ENCODE measurements around the gene IGFL1.
"Not testable (repeated sequence)": the region's sequence is repeated elsewhere in the genome, so short reads cannot be mapped to it uniquely, and the experiment has no call there.

IGFL1 gene
- total RNA-seq, result 0 reads per million in 2 donors

DNA sequence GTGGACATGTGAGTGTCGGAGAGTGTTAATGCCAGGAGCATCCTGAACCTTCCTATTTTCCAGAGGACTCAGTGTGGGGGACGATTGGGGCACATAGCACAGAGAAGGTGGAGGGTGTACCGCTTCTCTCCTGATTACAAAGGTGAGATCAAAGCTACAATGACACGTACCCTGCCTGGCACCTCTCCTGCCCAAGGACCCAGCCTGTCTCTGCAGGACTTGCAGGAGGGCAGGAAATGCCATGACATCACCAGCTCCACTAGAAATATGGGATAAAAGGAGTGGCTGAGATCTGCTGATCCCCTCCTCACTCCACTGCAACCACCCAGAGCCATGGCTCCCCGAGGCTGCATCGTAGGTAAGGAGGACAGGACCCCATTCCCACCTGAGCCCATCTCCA is at the start of gene IGFL1:
Gene IGFL1, plus strand, starts transcription at position 301 of the 400 bp plus-strand sequence. Its CDS starts 33 bp downstream, at position 334.
- DNase-seq, result no peak

DNA sequence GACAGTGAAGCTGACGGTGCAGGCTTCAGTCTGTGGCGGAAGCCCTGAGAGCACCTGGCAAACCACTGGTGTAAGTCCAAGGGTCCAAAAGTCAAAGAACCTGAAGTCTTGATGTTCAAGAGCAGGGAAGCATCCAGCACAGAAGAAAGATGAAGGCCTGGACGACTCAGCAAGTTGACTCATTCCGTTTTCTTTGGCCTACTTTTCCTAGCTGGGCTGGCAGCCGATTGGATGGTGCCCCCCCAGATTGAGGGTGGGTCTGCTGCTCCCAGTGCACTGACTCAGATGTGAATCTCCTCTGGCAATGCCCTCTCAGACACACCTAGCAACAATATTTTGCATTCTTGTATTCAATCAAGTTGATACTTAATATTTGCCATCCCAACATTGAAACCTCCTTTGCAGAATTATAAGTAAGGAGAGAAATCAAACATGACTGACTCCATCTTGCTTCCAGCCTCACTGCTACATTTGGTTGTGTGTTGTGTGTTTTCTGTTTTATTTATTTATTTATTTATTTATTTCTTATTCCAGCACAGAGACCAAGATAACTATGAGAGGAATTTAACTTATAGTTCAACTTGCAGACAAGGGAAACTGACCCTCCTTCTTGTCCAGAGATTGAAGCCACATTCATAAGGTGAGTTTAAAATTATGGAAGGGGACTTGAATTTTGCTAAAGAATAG is 48.7 kb upstream of the IGFL1 start:
- no peak for DNase-seq

DNA sequence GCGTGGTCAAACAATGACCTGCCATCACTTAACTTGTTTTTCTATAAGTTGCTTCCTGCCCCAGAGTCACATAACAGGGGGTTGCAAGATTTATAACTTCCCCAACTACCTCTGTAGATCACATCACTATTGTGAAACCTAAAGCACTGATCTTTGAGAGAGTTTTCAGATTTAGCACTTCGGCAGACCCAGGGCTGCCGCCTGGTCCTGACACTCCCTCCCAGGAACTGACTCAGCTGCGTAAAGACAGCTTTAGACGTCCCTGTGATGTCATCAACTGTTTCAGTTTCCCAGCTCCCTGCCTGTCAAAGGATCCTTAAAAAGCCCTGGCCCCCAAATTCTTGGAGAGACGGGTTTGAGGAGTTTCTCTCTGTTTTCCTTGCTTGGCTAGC is 48.2 kb upstream of the IGFL1 start:
- no peak for DNase-seq

DNA sequence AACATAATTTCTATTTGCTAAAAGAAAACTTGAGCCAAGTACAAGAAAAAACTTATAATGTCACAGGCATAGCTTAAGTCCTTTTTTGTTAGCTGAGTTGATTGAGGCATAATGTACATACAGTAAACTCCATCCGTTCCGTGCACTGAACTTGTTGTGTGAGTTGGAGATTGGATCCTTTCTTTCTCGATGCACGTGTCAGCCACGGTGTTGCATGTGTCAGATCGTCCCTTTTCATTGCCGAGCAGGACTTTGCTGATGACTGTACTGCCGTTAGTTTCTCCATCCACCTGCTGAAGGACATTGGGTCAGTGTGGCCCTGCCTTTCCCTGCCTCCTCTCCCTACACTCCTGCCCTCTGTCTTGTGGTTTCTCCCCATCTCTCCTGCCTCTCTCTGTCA is 47.1 kb upstream of the IGFL1 start:
- no peak for DNase-seq

DNA sequence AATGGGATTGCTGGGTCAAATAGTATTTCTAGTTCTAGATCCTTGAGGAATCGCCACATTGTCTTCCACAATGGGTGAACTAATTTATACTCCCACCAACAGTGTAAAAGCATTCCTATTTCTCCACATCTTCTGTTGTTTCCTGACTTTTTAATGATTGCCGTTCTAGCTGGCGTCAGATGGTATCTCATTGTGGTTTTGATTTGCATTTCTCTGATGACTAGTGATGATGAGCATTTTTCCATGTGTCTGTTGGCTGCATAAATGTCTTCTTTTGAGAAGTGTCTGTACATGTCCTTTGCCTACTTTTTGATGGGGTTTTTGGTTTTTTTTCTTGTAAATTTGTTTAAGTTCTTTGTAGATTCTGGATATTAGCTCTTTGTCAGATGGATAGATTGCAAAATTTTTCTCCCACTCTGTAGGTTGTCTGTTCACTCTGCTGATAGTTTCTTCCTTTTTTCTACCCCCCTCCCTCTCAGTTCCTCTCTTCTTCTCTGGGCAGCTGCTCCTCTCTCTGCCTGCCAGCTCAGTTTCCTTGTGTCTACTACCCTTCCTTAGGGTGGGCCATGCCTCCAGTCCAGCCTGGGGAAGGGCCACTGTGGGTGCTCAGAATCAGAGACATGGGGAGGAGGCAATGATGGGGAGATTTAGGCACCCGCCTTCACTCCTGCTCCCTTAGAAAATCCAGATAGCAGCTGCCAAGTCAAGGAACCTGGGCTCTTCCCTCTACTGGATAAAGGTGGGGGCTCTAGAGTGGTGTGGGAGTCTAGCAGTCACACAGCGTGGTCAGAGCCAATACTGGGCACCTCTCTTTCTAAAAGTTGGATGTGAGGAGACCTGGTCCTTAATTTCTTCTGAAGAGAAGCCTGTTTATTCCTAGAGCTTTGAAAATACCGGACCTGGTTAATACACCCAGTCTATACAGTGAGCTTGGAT is 44.5 kb upstream of the IGFL1 start:
- DNase-seq, result not testable (repeated sequence)

DNA sequence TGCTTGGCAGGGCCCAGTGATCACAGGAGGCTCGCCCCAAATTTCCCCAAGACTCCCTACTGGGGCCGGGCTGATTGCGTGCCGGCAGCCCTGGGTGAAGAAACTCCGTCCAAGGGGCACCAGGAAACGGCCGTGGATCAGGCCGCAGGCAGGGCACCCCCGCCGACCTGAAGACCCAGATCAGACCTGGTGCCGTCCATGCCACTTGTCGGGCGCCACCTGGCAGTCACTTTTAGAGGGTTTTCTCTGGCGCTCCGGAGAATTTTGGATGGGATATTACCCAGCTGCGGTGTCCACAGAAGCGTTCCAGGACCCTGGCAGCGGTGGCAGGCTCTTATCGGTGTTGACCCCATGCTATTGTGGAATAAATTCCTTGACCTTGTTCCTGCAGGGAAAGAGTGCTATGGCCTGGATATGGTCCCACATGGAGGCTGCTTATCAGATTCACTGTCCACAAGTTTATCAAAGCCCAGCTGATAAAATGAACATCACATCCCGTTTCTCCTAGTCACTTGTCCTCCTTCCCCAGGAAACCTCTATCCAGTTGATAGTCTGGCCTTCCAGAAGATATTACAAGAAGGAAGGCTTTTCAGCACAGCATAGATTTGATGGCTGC is 43.3 kb upstream of the IGFL1 start:
- no peak for DNase-seq

DNA sequence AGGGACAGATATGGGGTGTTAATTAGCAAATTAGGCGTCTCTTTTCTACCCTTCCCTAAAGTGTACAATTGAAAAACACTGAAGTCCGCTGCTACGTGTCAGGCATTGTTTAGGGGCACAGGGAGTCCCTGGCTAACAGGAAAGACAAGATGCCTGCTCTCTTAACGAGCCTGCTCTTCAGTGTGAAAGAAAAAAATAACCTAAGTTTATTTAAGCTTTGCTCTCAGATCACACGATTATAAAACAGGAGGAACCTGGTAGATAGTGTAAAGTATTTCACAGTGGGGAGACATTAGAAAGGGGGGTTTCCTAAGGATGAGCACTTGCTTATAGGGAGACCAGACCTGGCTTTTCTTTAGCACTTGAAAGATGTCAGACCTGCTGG is 42.8 kb upstream of the IGFL1 start:
- DNase-seq, result no peak

DNA sequence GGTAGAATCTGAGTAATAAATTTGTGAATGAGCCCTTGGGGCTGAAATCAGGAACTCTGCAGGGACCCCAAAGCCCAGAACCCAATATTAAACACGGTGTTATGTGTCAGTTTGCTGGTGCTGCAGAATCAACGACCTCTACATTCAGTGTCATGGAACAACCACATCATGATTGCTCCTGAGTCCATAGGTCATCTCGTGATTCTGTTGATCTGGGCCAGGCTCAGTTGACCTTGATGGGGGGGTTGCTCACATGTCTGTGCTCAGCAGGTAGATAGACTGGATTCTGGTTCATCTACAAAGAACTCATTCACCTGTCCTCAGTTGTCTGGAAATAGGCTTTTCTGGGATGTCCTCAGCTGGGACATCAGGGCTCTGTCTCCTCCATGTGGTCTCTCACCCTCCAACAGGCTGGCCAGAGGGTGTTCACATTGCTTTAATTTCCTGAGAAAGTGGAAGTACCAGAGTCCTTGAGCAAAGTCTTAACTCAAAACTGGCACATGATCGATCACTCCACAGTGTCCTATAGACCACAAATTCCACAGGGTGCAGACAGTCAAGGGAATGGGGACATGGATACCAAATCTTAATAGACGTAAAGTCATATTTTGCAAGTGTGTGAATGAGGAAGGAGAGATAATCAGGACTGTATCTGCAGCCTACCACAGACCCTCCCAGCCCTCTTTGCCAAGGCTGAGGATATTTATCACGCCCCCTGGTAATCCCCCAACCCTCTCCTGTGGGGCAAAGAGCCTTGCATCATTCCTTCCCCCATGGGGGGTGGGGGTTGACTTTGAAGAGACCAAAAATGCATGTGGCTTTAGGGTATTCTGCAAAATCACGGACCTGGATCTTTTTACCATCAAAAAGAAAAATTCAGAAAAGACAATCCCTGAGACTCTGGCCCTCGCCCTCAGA is 39.3 kb upstream of the IGFL1 start:
- no peak for DNase-seq

DNA sequence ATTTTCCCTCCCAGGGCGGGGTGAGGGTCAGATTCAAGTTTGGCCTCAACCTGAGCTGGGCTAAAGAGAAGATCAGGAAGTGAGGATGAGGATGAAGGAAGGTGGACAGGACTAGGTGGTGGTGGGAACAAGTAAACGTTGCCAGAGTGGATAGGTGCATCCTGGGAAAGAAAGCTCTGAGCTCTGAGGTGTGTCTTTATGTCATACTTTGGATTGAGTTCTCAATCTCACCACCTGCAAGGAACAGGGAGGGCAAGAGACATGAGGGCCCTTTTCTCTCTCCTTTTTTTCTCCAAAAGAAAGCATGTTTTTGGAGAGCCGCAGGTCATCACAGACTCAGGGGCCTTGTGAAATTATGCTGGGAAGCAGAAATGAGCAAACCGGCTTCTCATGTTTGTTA is 38.2 kb upstream of the IGFL1 start:
- no peak for DNase-seq

DNA sequence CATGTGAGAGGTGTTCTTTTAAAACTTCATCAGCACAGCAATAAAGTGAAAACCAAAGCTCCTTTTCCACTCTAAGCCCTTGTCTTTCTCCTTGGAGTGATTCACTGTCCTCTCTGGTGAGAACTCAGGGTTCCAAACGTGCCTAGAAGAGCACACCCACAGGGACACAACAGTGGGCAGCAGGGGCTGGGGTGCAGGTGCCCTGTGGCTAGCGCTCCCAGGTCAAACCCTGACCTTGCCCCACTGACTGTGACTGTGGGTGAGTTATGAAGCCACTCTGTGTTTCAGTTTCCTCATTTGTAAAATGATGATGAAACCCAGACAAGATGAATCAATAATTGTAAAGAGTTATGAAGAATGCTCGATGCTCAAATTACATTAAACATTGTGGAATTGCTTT is 37.6 kb upstream of the IGFL1 start:
- DNase-seq, result no peak

DNA sequence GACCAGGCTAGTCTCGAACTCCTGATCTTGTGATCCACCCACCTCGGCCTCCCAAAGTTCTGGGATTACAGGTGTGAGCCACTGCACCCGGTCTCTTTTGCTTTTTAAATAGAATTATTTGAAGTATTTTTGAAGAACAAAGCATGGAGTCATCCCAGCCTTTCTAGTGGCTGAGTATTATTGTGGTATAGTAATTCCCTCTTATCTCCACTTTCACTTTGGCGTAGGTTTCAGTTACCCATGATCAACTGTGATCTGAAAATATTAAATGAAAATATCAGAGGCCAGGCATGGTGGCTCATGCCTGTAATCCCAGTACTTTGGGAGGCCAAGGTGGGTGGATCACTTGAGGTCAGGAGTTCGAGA is 36.9 kb upstream of the IGFL1 start:
- peak in 1 of 5 experiments; percentile 51 for DNase-seq

DNA sequence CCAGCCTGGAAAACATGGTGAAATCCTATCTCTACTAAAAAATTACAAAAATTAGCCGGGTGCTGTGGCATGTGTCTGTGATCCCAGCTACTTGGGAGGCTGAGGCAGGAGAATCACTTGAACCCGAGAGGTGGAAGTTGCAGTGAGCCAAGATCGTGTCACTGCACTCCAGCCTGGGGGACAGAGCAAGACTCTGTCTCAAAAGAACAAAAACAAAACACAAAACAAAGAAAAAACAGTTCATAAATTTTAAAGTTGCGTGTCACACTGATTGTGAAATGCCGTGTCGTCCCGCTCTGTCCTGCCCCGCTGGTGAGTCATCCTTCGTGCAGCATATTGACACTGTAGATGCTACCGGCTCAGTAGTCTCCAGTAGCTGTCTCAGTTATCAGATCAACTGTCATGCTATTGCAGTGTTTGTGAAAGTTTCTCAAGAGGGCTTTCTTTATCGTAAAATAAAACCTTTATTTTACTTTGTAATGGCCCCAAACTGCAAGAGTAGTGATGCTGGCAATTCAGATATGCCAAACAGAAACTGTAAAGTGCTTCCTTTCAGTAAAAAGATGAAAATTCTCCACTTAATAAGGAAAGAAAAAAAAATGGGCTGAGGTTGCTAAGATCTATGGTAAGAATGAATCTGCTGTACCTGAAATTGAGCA is 36.4 kb upstream of the IGFL1 start:
- DNase-seq, result peak in 2 of 5 experiments; percentile 6 to 90

DNA sequence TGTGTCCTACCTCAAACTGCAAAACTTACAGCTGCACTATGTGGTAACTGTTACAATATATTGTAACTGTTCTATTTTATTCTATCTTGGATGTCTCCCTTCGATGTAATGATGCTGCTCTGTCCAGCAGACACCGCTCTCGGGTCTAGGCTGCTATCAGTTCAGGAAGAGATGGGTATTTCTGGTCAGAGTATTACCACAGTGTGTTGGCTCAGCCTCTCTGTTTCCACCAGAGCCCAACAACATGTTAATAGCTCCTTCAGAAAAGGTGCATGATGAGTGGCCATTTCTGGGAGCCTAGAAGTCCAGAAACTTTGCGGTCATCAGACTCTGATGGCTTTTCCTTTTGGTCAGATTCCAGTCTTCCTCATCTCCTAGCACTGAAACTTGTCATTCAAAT is 35.9 kb upstream of the IGFL1 start:
- peak in 1 of 5 experiments; percentile 52 for DNase-seq

DNA sequence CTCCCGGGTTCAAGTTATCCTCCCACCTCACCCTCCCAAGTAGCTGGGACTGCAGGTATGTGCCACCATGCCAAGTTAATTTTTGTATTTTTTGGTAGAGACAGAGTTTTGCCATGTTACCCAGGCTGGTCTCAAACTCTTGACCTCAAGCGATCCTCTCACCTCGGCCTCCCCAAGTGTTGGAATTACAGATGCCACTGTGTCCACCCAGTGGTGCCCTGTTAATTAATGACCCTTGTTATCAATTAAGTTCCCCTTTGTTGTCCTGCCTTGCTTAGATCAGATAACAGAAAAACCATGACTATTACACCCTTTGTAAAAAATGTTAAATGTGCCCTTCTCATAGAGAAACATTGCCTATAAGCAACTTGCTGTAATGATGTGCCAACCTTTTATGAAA is 34.4 kb upstream of the IGFL1 start:
- DNase-seq, result no peak

DNA sequence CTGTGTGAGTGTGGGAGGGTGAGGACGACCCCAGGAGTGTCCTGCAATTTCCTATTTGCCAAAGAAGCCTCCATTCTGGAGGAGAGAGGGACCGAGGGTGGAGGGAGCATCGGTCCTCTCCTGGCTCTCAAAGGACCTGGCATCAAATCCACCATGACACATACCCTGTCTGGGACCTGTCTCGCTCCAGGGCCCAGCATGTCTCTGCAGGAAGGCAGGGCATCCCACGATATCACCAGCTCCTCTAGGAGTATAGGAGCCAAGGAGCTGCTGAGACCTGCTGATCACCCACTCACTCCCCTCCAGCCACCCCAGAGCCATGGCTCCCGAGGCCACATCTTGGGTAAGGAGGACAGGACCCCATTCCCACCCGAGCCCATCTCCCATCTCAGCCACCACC is 33.6 kb upstream of the IGFL1 start:
- not testable (repeated sequence) for DNase-seq

DNA sequence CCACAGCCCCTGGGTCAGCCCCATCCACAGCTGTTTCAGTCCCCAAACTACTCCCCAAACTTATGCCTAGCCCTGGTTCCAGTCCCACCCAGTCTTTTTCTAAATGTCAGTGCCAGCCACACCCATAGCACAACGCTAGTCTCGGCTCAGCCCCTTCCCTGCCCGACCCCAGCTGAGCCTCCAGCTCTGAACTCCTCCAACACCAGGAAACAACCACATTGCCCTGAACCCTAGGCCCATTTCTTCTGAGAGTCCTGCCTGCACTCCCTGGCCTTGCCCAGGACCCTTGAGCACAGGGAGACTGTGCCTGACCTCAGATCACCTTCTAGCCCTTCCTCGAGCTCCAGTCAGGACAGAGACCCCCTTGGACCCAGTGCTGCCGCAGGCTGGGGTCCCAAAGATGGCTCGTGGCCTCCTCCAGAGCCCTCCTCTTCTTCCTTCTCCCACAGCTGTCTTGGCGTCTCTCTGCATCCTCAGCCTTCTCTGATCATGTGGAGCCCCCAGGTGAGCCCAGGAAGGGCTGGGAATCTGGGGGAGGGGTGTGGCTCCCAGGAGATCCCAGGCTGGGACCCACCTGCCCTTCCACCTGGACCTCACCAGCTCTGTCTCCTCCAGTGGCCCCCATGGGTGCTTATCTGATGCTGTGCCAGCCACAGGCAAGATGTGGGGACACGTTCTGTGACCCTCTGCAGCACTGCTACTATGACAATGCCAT is 33.0 kb upstream of the IGFL1 start:
- no peak for DNase-seq

DNA sequence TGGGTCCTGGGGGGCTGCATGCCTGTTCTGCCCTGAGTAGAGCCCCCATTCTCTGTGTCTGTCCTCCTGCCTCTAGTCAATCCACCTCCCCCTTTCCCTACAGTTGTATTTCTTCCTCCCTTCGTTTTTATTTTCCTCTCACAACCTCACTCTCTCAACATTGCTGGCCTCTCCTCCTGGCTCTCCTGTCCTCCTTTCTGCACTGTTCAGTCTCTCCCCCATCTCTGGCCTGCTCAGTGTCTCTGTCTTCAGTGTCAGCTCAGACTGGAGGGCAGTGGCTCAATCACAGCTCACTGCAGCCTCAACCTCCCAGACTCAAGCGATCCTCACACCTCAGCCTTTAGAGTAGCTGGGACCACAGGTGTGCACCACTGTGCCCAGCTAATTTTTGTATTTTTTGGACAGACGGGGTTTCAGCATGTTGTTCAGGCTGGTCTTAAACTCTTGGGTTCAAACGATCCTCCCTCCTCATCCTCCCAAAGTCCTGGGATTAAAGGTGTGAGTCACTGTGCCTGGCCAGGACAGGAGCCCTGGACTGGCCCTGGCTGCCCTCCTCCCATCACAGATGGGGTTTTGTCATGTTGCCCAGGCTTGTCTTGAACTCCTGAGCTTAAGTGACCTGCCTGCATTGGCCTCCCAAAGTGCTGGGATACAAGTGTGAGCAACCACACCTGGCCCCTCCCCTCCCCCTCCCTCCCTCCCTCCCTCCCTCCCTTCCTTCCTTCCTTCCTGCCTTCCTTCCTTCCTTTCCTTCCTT is 32.0 kb upstream of the IGFL1 start:
- no peak for DNase-seq

DNA sequence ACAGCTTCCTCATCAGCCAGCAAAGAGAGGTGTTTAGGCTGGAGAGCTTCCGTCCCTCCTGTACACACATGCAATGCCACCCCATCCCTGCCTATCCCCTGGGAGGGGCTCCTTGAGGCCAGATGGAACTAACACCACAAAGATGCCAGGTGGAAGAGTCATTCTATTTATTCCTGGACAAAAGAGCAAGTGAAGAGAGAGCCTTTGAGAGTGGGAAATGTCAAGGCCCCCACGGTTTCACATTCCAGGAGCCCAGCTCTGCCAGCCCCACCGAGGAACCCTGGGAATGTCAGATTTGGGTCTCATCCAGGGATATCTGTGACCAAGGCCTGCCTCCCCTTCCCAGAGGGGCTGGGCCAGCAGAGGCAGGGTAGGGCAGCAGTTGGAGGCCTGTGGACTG is 30.8 kb upstream of the IGFL1 start:
- no peak for DNase-seq

DNA sequence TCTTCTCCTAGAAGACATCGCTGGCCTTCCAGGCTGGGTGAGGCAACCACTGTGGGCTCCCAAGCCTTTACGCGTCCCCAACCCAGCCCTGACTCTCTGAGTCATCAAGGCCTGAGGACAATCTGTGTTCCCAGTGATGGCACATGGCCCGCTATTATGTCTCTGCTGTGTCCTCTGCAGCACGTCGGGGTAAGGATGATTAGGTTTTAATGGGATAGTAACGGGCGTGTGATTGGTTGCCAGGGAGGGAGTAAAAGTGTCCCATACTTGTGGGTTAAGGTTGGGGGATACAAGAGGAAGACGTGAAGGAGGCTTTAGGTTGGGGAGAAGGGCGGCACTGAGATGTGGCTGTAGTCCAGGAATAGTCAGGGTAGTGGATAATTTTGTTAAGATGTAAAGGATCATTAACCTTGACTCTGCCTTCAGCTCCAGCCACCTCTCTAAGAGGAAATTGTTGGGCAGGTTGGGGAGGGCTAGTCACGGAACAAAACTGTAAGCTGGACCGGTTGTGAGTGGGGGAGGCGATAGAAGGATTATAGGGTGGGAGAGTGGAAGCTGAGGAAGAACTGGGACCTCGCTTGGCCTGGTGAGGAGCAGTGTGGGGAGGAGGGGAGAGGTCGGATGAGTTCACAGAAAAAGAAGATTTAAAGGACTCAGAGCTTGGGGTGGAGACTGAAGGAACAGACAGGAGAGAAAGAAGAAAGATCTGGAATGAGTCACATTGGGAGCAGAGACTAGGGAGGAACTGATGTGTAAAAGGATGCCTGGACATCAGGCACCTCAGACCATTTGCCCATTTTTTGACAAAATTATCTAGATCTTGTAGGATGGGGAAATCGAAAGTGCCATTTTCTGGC is 27.9 kb upstream of the IGFL1 start:
- DNase-seq, result no peak

DNA sequence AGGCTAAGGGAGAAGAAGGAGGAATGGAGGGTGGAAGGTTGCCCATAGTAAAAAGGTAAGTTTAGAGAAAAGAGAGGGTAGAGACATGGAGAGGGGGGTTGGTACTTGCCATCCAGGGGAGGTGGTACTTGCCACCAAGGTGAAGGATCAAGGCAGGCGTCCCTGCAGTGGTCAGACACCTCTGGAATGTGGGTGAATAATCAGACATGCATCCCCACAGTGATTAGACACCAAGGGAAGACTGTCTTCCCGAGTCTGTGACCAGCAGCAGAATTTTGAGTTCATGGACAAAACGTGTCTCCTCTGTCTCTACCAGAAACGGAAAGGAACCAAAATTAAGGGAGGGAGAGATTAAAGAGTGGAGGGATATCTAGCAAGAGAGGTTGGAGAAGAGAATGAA is 27.1 kb upstream of the IGFL1 start:
- no peak for DNase-seq
